Heart right ventricle (tissue), 16 donors: Measurements from ENCODE around the gene ITGB2. TPM values are rescaled to one million over a fixed set of nuclear protein-coding genes. Genes with fewer than 3 reads are reported as not detected.

Source experiments
- ATAC-seq, 8 donors: fragments of 200-7000 bp; cut with Tn5 transposase; one replicate each; pipeline ENCODE4 v1.9.1; 2020; ENCODE audit warnings: mild to moderate bottlenecking in 8 of 8, moderate library complexity in 8 of 8, moderate number of reproducible peaks in 1 of 8
- DNase-seq, 2 donors: peaks; one replicate each; pipeline ENCODE4 v3.0.0-alpha.2; 2020
- H3K27ac ChIP-seq, 10 donors: fragments of 200-600 bp; sonication (generic) in 2 of 10; one replicate each; pipeline versions ENCODE4 v1.5.0 to v1.8.0; 2020 to 2022; ENCODE audit warnings: mild to moderate bottlenecking in 3 of 10
- H3K27me3 ChIP-seq, 7 donors: fragments of 200-600 bp; one replicate each; pipeline ENCODE4 v1.8.0; 2021 to 2022; ENCODE audit warnings: mild to moderate bottlenecking in 2 of 7
- H3K36me3 ChIP-seq, 9 donors: fragments of 200-600 bp; sonication (generic) in 1 of 9; one replicate each; pipeline versions ENCODE4 v1.5.0 to v1.8.0; 2020 to 2022; ENCODE audit warnings: mild to moderate bottlenecking in 2 of 9
- H3K4me1 ChIP-seq, 9 donors: fragments of 200-600 bp; sonication (generic) in 1 of 9; one replicate each; pipeline versions ENCODE4 v1.5.0 to v1.8.0; 2020 to 2022; ENCODE audit warnings: mild to moderate bottlenecking in 4 of 9
- H3K4me3 ChIP-seq, 10 donors: fragments of 200-600 bp; sonication (generic) in 2 of 10; one replicate each; pipeline versions ENCODE4 v1.5.0 to v1.8.0; 2020 to 2022; ENCODE audit warnings: mild to moderate bottlenecking in 7 of 10, moderate library complexity in 2 of 10
- H3K9me3 ChIP-seq, 11 donors: fragments of 200-600 bp in 10 of 11; sonication (generic) in 2 of 11; one replicate each; pipeline versions ENCODE4 v1.5.0 to v1.8.0; 2013 to 2022; ENCODE audit warnings: mild to moderate bottlenecking in 2 of 11, control low read depth in 1 of 11, moderate library complexity in 1 of 11
- CTCF ChIP-seq, 9 donors: fragments of 200-600 bp; sonication (generic) in 2 of 9; IDR thresholded peaks; one replicate each; pipeline versions ENCODE4 v1.5.0 to v1.8.0; 2021 to 2022; ENCODE audit warnings: antibody characterized with exemption in 9 of 9, mild to moderate bottlenecking in 5 of 9, moderate library complexity in 1 of 9
- WGBS, 2 donors: extraction: QIAGEN DNeasy Blood & Tissue Kit; methylation state at CpG; one replicate each; pipeline ENCODE4 v1.1.7; 2013; ENCODE audit warnings: inconsistent platforms in 1 of 2; 5-methylcytosine and 5-hydroxymethylcytosine counted together
- intact Hi-C, 10 donors: fragments of 100-400 bp; cut with DNase I; formaldehyde crosslinking; loops; one replicate each; pipeline versions ENCODE4 v1.11.1 to v1.14.2; 2022
- polyA plus RNA-seq, 2 donors: library from polyadenylated mRNA; stranded (reverse); fragments of 200-250 nt; gene quantifications; one replicate each; pipeline ENCODE4 v1.2.3, GENCODE V29; 2013
- total RNA-seq, 10 donors: library from RNA; stranded (reverse); fragmentation: NEBNext Ultra II Directional in 3 of 10; extraction: Animal tissue kit (Norgen Biotek cat#: 25700) in 3 of 10; gene quantifications; one replicate each; pipeline versions ENCODE4 v1.2.1 to v1.2.4, GENCODE V29; 2021 to 2023
- donor health status: Arrhythmogenic right ventricular cardiomyopathy.
- donor health status: ischemic (EF 13 %, LVEDD 7.1; RV severe dilation, severe dysfunction).
- donor health status: healthy with polysubstance abuse.
- donor health status: DM: no; HTN: yes; CAD: no.
- donor health status: DM: no; HTN: no; CAD: no.
- donor health status: ischemic (EF 25% LVEDD 6.9; RV normal size, moderate dysfunction).
- donor health status: ischemic (EF 25% LVEDD 5.7; RV mildly dilated, moderate dysfunction).
- donor health status: healthy.
- donor health status: DM: yes; HTN: yes; CAD: no.
- donor health status: Ischemic cardiomyopathy.
- donor health status: ischemic (EF 35%, LVEDD 5.7; RV mildly dilated, moderate dysfunction).
- donor health status: nonischemic (EF 11% LVEDD 7.7; RV severe dilation, severe dysfunction).
- donor health status: DM: yes; HTN: yes; CAD: no.
- donor health status: PGD.
- donor health status: ischemic (EF 29% LVEDD 5.4; RV normal size, mild dysfunction).
- donor health status: nonischemic (EF 23%, LVEDD 6.1; RV moderate dilation, normal function).

ITGB2 gene
- total and polyA plus RNA-seq, 12 donors = 5.1 to 151 (median 11.4) TPM

DNA sequence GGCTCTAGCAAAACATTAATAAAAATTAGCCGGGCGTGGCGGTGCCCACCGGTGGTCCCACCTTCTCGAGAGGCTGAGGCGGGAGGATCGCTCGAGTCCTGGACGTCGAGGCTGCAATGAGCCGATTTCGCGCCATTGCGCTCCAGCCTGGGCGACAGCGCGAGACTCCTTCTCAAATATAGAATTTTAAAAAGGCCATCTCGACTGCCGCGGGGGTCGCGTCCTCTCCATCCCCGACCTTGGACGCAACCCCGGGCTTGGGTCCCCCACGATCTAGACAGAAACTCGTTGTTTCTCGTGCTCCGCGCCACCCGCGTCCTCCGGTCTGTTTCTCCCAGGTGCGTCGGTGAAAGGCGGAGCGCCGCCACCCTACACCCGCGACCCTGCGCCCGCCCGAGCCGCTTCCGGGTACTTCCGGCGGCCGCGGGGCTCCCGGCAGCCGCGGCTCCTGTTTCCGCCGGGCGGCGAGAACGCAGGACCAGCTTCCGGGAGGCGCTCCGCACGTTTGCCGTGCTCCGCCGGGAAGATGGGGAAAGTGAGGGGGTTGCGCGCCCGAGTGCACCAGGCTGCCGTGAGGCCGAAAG, 18.9 kb upstream of the ITGB2 start, which contains the start of gene SLX9:
Gene SLX9 (plus strand): TSS at position 498 of the 584 bp plus-strand sequence. CDS start 29 bp downstream, at position 527.
- TF ChIP-seq CTCF (IDR thresholded peaks at IDR 0.05) = peak in 1 of 9 donors; percentile 4
- intact Hi-C loops = loop anchor here in 5 of 10 donors (5.0 to 10.0 kb wide), 4 partner anchors 42 to 885 kb away; partner anchors contain the start of genes UBE2G2 (in 3 of the 5) and SUMO3 (in 2 of the 5)
- Histone ChIP-seq H3K27ac (peak within 1 kb of the TSS in 9 of 10 donors; percentile 70 to 88 (median 80)), H3K4me3 (peak within 1 kb of the TSS; percentile 75 to 97 (median 87)), H3K9me3 (peaks cover 0 to 6% (median 0%) of the 10 kb centered on the region in 11 donors), H3K27me3 (peaks cover 0 to 6% (median 0%) of the 10 kb centered on the region in 7 donors), H3K4me1 (peaks cover 3 to 41% (median 30%) of the 10 kb centered on the region in 9 donors), H3K36me3 (peaks cover 0 to 22% (median 6%) of the 10 kb centered on the region in 9 donors)
- WGBS, 2 donors = 2 to 3% methylated on average over 55 to 69 of the region's 69 CpGs
- DNase-seq (peak; percentile 66 to 83), ATAC-seq (peak; percentile 82 to 95 (median 88))

DNA sequence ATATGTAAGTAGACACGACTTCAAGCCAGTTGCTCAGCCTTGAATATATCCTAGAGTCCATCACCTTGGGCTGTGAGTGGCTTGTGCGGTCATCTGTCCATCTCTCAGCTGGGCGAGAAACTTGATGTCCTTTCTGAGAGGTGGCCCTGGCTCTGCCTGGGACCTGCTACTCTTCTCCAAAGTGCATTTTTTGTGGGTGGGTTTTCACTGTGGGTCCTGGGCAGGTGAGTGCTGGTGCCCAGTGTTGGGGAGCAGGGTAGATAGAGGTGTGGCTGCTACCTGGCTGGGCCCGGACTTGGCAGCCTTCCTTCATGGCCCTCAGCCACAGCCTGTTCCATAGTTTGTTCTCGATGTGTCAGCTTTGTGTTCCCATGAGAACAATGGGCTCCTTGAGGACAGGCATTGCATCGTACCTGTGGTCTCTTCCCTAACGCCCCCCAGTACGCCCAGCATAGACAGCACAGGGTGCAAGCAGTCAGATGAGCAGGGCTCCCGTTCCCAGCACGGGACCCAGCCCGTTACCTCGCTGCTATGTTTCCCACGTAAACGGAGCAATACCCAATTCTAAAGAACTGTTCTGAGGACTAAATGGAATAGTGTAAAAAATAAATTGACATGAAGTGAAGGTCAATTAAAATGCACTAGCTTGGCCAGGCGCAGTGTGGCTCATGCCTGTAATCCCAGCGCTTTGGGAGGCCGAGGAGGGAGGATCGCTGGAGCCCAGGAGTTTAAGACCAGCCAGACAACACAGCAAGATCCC, 18.3 kb upstream of the ITGB2 start:
- peaks cover 0 to 12% (median 5%) of the 10 kb centered on the region in 7 donors for H3K27me3 ChIP-seq
- WGBS, 2 donors = 85 to 86% methylated on average over 18 of the region's 18 CpGs
- peak overlapping the region in 9 of 10 donors; percentile 70 to 88 (median 80) for H3K27ac ChIP-seq
- peak overlapping the region; percentile 75 to 97 (median 87) for H3K4me3 ChIP-seq
- intact Hi-C loops = loop anchor here in 5 of 10 donors (5.0 to 10.0 kb wide), 3 partner anchors 42 to 134 kb away; partner anchors contain the start of genes UBE2G2 (in 3 of the 5) and SUMO3 (in 2 of the 5)
- H3K36me3 ChIP-seq = peaks cover 0 to 16% (median 0%) of the 10 kb centered on the region in 9 donors
- H3K9me3 ChIP-seq = peaks cover 0 to 6% (median 0%) of the 10 kb centered on the region in 11 donors
- no peak for DNase-seq
- TF ChIP-seq CTCF (IDR thresholded peaks at IDR 0.05) = no peak
- peak in 1 of 8 donors; percentile 25 for ATAC-seq
- peaks cover 3 to 41% (median 30%) of the 10 kb centered on the region in 9 donors for H3K4me1 ChIP-seq

- H3K36me3 ChIP-seq = no peaks in the 10 kb centered on the region
- peaks cover 13 to 47% (median 36%) of the 10 kb centered on the region in 7 donors for H3K27me3 ChIP-seq
- H3K4me3 ChIP-seq = no peak overlapping the region
- DNase-seq (no peak), ATAC-seq (no peak)
- H3K4me1 ChIP-seq = peaks cover 21 to 41% (median 37%) of the 10 kb centered on the region in 9 donors
- intact Hi-C loops = loop anchor here in 5 of 10 donors (5.0 to 10.0 kb wide), 3 partner anchors 38 to 131 kb away; partner anchors contain the start of genes UBE2G2 (in 3 of the 5) and SUMO3 (in 2 of the 5)
- peaks cover 0 to 6% (median 0%) of the 10 kb centered on the region in 11 donors for H3K9me3 ChIP-seq
- TF ChIP-seq CTCF (IDR thresholded peaks at IDR 0.05) = no peak
- WGBS, 2 donors = 91 to 94% methylated on average over 10 of the region's 10 CpGs
- H3K27ac ChIP-seq = no peak overlapping the region
These were observed 14.8 kb upstream of the ITGB2 start for GRCh38 chr21:44935533-44935927.
